Activated T-helper 9 cell treated with anti-CD3 and anti-CD28 coated beads, Interleukin-2, amount 50 U/mL, for 16 hours (primary cell): ENCODE data around the gene CAMK2N1.

Experiments used
- DNase-seq: peaks from one replicate; pipeline ENCODE4 v3.0.0-alpha.2; 2020; ENCODE audit warnings: low read depth

The CAMK2N1 gene

GRCh38 chr1:20443703-20444586 lies 42.1 kb downstream of the CAMK2N1 start:
- no peak for DNase-seq

- no peak for DNase-seq
Observed at GRCh38 chr1:20442920-20443625, 42.9 kb downstream of the CAMK2N1 start.

- DNase-seq: peak; percentile 7
Observed at GRCh38 chr1:20440785-20441200, 45.2 kb downstream of the CAMK2N1 start.

GRCh38 chr1:20439282-20439681 lies 46.7 kb downstream of the CAMK2N1 start:
- no peak for DNase-seq

GRCh38 chr1:20437640-20438039 lies 48.4 kb downstream of the CAMK2N1 start:
- DNase-seq: no peak

GRCh38 chr1:20432891-20433290 lies 53.1 kb downstream of the CAMK2N1 start:
- no peak for DNase-seq
